ENCODE results near the gene NR4A1.

DNA sequence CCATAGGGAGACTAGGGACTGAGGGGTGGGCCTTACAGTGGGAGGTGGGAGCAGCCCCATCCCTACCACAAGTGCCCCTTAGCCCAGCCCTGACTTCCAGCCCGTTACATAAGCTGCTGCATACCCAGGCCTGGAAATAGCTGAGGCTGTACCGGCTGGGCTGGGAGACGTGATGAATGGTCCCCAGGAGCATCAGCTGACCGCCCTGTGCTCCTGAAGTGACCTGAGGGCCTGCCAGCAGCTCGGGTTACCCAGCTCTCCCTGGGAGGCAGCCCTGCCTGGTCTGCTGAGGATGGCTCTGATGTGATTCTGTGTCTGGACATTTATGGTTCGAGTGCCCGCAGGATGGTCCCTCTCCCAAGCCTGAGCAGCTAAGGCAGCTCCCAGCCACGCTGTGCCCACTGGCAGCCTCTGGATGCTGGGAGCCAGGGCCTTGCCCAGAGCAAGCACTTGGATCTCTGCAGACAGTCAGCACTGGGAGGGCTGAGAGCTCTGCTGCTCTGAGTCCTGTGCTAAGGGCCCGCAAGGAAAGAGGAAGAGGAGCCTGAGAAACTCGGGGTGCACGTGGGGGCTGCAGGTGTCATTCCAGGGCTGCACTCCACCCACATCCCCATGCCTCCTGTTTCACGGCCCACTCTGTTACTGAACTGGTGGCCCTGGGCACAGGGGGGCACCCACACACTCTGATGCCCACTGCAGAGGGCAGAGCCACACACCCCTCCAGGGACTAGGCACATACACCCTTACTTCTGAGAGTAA lies 24.0 kb upstream of the NR4A1 start:
- TF ChIP-seq POLR2AphosphoS5 (IDR thresholded peaks at IDR 0.05): no peak
- TF ChIP-seq EP300 (conservative IDR thresholded peaks at IDR 0.05; ENCODE audit: poor library complexity, severe bottlenecking): no peak
- TF ChIP-seq, protein P1, sequence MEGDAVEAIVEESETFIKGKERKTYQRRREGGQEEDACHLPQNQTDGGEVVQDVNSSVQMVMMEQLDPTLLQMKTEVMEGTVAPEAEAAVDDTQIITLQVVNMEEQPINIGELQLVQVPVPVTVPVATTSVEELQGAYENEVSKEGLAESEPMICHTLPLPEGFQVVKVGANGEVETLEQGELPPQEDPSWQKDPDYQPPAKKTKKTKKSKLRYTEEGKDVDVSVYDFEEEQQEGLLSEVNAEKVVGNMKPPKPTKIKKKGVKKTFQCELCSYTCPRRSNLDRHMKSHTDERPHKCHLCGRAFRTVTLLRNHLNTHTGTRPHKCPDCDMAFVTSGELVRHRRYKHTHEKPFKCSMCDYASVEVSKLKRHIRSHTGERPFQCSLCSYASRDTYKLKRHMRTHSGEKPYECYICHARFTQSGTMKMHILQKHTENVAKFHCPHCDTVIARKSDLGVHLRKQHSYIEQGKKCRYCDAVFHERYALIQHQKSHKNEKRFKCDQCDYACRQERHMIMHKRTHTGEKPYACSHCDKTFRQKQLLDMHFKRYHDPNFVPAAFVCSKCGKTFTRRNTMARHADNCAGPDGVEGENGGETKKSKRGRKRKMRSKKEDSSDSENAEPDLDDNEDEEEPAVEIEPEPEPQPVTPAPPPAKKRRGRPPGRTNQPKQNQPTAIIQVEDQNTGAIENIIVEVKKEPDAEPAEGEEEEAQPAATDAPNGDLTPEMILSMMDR (IDR thresholded peaks at IDR 0.05; ENCODE audit: poor library complexity, severe bottlenecking): no peak
- TF ChIP-seq MXI1 (conservative IDR thresholded peaks at IDR 0.05; ENCODE audit: poor library complexity, severe bottlenecking): no peak
- no peak for TF ChIP-seq EZH2 (IDR thresholded peaks at IDR 0.05; ENCODE audit: borderline replicate concordance, insufficient read depth, low read length, poor library complexity, severe bottlenecking)
- no peak for TF ChIP-seq SMC3 (conservative IDR thresholded peaks at IDR 0.05; ENCODE audit: poor library complexity)

Data from neural cell (in vitro differentiated cells).